ENCODE measurements around the gene ZNF573. TPM values are rescaled to one million over a fixed set of nuclear protein-coding genes. Genes with fewer than 3 reads are reported as not detected.

The ZNF573 gene
- total and polyA plus RNA-seq, 2 of the 13 experiments (the other 11 are each of a cell fraction or from before 2014, with no cell fraction given): 3.1 to 9.3 TPM

- TF ChIP-seq CHD4 (IDR thresholded peaks at IDR 0.05; ENCODE audit: borderline replicate concordance, low read length) (no peak), FOSL2 (CRISPR knock-in tag; IDR thresholded peaks at IDR 0.05) (peak; percentile 54), SALL1 (CRISPR knock-in tag; IDR thresholded peaks at IDR 0.05) (peak; percentile 91), ZNF44 (CRISPR knock-in tag; IDR thresholded peaks at IDR 0.05) (no peak), KMT2B (CRISPR knock-in tag; IDR thresholded peaks at IDR 0.05) (peak; percentile 97), SP140L (CRISPR knock-in tag; IDR thresholded peaks at IDR 0.05; ENCODE audit: borderline replicate concordance) (no peak), ZBTB21 (CRISPR knock-in tag; IDR thresholded peaks at IDR 0.05) (no peak), CENPX (CRISPR knock-in tag; IDR thresholded peaks at IDR 0.05) (no peak), SMAD1 (CRISPR knock-in tag; IDR thresholded peaks at IDR 0.05; ENCODE audit: borderline replicate concordance, low read depth) (0 out of 2 replicates have a peak, but pooled peaks have one; percentile 63), ZNF616 (CRISPR knock-in tag; IDR thresholded peaks at IDR 0.05; ENCODE audit: low read depth) (0 out of 2 replicates have a peak, but pooled peaks have one; percentile 33), SMARCC2 (IDR thresholded peaks at IDR 0.05) (no peak), ZNF678 (CRISPR knock-in tag; IDR thresholded peaks at IDR 0.05) (no peak), RFXAP (CRISPR knock-in tag; IDR thresholded peaks at IDR 0.05; ENCODE audit: borderline replicate concordance) (peak; percentile 53; the same call in 1 of the 2 replicates), MAFF (IDR thresholded peaks at IDR 0.05; ENCODE audit: low read depth, low read length) (no peak), ZNF704 (CRISPR knock-in tag; IDR thresholded peaks at IDR 0.05; ENCODE audit: borderline replicate concordance) (no peak), GATAD2A (CRISPR knock-in tag; IDR thresholded peaks at IDR 0.05) (peak; percentile 77), ZNF33B (CRISPR knock-in tag; IDR thresholded peaks at IDR 0.05) (no peak), ZBTB10 (CRISPR knock-in tag; IDR thresholded peaks at IDR 0.05; ENCODE audit: borderline replicate concordance) (no peak; the same call in 1 of the 2 replicates), MYNN (CRISPR knock-in tag; IDR thresholded peaks at IDR 0.05; ENCODE audit: low read depth) (no peak), NR3C1 (CRISPR knock-in tag; IDR thresholded peaks at IDR 0.05) (no peak), ZNF276 (CRISPR knock-in tag; IDR thresholded peaks at IDR 0.05; ENCODE audit: low read depth) (no peak), KDM6A (CRISPR knock-in tag; IDR thresholded peaks at IDR 0.05; ENCODE audit: low read depth) (no peak), ZNF652 (CRISPR knock-in tag; IDR thresholded peaks at IDR 0.05; ENCODE audit: borderline replicate concordance, low read depth) (peak; percentile 12; the same call in 1 of the 2 replicates), ATF5 (CRISPR knock-in tag; IDR thresholded peaks at IDR 0.05; ENCODE audit: low read depth) (no peak)
Measured at GRCh38 chr19:37691881-37692504, 87.4 kb downstream of the ZNF573 start (continued).

All from HepG2 (cell line).